Lower leg skin (tissue), 3 donors: Measurements from ENCODE around the gene FGFBP2.

Experiments used
- CTCF ChIP-seq, 3 donors: fragments of 450-650 bp; IDR thresholded peaks; one replicate each; pipeline ENCODE4 v1.5.1; 2016; ENCODE audit warnings: antibody characterized with exemption in 3 of 3, mild to moderate bottlenecking in 3 of 3, moderate library complexity in 2 of 3
- POLR2A ChIP-seq, 2 donors: fragments of 450-650 bp; IDR thresholded peaks; one replicate each; pipeline ENCODE4 v1.6.1; 2016 to 2017; ENCODE audit warnings: antibody characterized with exemption in 2 of 2, mild to moderate bottlenecking in 1 of 2, moderate library complexity in 1 of 2

- no peak for TF ChIP-seq CTCF (IDR thresholded peaks at IDR 0.05)
- no peak for TF ChIP-seq POLR2A (IDR thresholded peaks at IDR 0.05)
These were observed 1.0 kb downstream of the FGFBP2 start for GRCh38 chr4:15961781-15962510.
